ENCODE results near the gene DIP2C. TPM values are rescaled to one million over a fixed set of nuclear protein-coding genes. Genes with fewer than 3 reads are reported as not detected.

DIP2C gene, protein sequence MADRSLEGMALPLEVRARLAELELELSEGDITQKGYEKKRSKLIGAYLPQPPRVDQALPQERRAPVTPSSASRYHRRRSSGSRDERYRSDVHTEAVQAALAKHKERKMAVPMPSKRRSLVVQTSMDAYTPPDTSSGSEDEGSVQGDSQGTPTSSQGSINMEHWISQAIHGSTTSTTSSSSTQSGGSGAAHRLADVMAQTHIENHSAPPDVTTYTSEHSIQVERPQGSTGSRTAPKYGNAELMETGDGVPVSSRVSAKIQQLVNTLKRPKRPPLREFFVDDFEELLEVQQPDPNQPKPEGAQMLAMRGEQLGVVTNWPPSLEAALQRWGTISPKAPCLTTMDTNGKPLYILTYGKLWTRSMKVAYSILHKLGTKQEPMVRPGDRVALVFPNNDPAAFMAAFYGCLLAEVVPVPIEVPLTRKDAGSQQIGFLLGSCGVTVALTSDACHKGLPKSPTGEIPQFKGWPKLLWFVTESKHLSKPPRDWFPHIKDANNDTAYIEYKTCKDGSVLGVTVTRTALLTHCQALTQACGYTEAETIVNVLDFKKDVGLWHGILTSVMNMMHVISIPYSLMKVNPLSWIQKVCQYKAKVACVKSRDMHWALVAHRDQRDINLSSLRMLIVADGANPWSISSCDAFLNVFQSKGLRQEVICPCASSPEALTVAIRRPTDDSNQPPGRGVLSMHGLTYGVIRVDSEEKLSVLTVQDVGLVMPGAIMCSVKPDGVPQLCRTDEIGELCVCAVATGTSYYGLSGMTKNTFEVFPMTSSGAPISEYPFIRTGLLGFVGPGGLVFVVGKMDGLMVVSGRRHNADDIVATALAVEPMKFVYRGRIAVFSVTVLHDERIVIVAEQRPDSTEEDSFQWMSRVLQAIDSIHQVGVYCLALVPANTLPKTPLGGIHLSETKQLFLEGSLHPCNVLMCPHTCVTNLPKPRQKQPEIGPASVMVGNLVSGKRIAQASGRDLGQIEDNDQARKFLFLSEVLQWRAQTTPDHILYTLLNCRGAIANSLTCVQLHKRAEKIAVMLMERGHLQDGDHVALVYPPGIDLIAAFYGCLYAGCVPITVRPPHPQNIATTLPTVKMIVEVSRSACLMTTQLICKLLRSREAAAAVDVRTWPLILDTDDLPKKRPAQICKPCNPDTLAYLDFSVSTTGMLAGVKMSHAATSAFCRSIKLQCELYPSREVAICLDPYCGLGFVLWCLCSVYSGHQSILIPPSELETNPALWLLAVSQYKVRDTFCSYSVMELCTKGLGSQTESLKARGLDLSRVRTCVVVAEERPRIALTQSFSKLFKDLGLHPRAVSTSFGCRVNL (N-terminal part only)
- total RNA-seq (2014; rRNA removed; shearing (Covaris generic); ENCODE audit: low replicate concordance), result 10.7 and 10.9 TPM in 2 replicates

DNA sequence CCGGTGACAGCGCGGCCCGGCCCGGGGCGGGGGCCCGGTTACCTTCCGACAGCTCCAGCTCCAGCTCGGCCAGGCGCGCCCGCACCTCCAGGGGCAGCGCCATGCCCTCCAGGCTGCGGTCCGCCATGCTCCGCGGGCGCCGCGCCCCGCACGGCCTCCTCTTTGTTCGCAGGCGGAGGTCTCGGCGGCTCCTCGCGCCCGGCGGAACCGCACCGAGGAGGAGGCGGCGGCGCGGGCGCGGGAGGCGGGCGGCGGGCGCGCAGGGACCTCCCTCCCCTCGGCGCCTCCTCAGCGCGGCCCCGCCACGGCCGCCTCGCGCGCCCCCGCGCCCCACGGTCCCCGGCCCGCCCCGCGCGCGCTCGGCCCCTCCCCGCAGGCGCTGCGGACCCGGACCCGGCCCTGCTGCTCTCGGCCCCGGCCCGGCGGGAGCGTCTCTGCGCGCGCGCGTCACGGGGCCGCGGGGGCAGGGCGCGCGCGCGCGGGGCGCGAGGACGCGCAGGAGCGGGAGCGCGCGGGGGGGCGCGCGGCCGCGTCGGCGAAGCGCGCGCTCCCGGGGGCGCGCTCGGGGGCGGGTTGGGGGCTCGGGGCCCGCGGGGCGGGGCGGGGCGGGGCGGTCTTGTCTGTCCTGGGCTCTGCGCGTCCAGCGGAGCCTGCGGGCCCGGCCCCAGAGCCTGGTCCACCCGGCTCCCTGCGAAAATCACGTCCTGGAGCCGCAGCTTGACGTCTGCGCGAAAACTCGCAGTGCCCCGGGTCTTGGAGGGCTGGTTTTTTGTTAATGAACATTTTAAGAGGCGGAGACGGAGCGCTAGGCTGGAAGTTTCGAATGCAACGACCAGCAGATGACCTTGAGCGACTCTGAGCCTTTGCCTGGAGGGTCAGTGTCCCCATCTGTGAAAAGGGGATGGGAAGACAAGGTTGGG lies at the start of gene DIP2C:
DIP2C (minus strand) TSS at position 217 of the 920 bp plus-strand sequence; CDS start at position 127, 90 bp downstream.
- no peaks in the 10 kb centered on the region for H3K9me3 ChIP-seq
- peak; percentile 84 for DNase-seq
- H3K27me3 ChIP-seq, result no peaks in the 10 kb centered on the region
- H3K4me3 ChIP-seq, result peak within 1 kb of the TSS; percentile 92
- H3K36me3 ChIP-seq, result peaks cover 7% of the 10 kb centered on the region; the same call in 1 of the 2 replicates

DNA sequence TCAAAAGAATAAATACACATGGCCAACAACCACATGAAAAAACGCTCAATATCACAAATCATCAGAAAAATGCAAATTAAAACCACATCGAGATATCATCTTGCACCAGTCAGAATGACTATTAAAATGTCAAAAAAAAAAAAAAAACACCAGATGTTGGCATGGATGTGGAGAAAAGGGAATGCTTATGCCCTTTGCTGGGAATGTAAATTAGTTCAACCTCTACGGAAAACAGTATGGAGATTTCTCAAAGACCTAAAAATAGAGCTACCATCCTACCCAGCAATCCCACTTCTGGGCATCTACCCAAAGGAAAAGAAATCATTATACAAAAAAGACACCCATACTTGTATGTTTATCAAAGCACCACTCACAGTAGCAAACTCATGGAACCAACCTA lies 45.0 kb upstream of the DIP2C start:
- H3K36me3 ChIP-seq, result no peaks in the 10 kb centered on the region
- DNase-seq, result no peak
- H3K9me3 ChIP-seq, result peaks cover 3% of the 10 kb centered on the region; the same call in 1 of the 2 replicates
- peaks cover 17% of the 10 kb centered on the region for H3K27me3 ChIP-seq
- H3K4me3 ChIP-seq, result no peak overlapping the region

DNA sequence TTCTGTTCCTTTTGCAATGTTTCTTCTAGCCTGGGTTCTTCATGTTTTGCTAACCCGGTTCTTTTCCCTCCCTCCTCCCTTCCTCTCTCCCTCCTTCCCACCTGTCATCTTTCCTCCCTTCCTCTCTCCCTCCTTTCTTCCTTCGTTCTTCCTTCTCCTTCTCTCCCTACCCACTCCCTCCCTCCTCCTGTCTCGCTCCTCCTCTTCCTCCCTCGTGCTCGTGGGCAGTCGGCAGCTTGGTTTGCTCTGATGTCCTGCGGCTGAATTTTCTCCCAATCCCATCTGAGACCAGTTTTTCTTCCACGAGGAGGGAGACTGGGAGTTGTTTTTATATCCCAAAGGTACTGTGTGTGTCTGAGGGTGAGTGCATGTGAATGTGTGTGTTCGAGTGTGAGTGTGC lies 43.6 kb upstream of the DIP2C start:
- H3K9me3 ChIP-seq, result peaks cover 3% of the 10 kb centered on the region; the same call in 1 of the 2 replicates
- H3K36me3 ChIP-seq, result no peaks in the 10 kb centered on the region
- H3K4me3 ChIP-seq, result no peak overlapping the region
- DNase-seq, result no peak
- peaks cover 17% of the 10 kb centered on the region for H3K27me3 ChIP-seq

DNA sequence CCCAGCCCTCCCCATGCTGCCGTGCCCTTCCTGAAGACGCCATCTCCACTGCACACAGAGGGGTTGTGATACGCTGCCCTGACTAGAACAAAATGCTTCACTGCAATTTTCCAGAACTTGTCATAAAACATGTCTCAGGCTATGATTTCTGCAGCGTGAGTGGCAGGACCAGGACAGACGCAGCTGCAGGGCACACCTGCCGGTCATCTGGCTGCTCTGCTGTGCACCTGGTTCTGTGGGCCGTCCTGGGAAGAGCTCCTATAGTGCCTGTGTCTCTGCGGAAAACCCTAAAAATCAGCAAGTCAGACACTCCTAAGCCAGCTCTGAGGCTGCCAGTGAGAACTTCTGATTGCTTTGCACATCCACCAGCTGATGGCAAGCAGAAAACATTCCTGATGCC lies 39.7 kb upstream of the DIP2C start:
- no peak for DNase-seq
- Histone ChIP-seq H3K9me3 (no peaks in the 10 kb centered on the region), H3K36me3 (no peaks in the 10 kb centered on the region), H3K4me3 (no peak overlapping the region), H3K27me3 (peaks cover 17% of the 10 kb centered on the region)

DNA sequence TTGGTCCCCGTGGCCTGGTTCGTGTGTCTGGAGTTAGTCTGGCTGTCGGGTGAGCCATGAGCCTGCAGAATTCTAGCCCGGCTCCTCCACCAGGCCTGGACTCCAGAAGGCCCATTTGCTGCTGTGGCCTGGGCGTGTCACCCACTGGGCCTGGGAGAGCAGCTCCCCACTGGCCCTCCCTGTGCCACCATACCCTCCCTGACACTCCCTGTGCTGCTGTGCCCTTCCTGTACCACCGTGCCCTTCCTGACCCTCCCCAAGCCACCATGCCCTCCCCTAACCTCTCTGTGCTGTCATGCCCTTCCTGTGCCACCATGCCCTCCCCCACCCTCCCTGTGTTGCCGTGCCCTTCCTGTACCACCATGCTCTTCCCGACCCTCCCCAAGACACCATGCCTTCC lies 39.1 kb upstream of the DIP2C start:
- Histone ChIP-seq H3K36me3 (no peaks in the 10 kb centered on the region), H3K27me3 (peaks cover 13% of the 10 kb centered on the region), H3K4me3 (no peak overlapping the region), H3K9me3 (no peaks in the 10 kb centered on the region)
- no peak for DNase-seq

DNA sequence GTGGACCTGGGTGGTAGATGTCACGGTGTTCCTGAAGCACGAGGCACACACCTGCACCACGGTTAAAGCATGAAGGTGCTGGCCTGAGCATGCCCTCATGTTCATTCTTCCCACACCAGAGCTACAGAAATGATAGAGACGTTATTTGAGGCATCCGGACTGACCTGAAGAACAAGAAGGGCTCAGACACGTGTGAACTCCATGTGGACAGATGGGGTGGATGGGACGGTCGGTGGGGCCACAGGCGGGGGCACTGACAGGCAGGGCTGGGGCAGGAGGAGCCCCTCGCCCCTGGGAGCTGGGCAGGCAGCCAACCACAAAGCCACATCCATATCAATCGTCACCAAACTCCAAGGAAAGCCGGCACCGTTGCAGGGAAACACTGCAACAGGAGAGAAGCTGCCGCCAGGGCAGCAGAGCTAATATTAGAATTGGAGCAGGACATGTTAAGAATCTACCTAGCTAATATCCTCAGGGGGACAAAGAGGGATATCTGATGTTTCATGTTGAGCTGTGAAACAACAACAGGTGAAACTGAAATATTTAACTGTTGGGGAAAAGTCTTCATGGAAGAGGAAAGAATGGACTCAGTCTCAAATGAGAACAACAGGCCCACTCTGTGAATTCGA lies 37.8 kb upstream of the DIP2C start:
- Histone ChIP-seq H3K36me3 (no peaks in the 10 kb centered on the region), H3K9me3 (no peaks in the 10 kb centered on the region), H3K4me3 (no peak overlapping the region), H3K27me3 (peaks cover under 1% of the 10 kb centered on the region; the same call in 1 of the 2 replicates)
- DNase-seq, result no peak

DNA sequence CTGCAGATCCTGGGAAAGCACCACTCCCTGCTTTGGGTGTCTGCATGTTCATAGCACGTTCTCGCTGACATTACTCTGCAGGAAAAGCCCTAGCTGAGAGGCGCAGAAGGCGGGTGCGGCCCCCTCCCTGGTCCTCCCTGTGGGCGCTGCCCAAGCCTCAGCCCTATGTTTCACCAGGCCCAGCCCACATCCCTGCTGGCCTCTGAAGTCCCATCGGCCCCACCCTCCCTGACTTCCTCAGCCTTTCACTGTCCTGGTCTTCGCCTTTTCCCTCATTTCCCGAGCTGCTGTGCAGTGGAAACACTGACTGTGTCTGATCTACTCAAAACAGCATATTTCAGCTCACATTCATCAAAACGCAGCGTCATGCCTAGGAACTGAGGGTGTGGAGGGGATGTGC lies 36.3 kb upstream of the DIP2C start:
- no peaks in the 10 kb centered on the region for H3K27me3 ChIP-seq
- H3K36me3 ChIP-seq, result no peaks in the 10 kb centered on the region
- H3K4me3 ChIP-seq, result no peak overlapping the region
- no peaks in the 10 kb centered on the region for H3K9me3 ChIP-seq
- no peak for DNase-seq

DNA sequence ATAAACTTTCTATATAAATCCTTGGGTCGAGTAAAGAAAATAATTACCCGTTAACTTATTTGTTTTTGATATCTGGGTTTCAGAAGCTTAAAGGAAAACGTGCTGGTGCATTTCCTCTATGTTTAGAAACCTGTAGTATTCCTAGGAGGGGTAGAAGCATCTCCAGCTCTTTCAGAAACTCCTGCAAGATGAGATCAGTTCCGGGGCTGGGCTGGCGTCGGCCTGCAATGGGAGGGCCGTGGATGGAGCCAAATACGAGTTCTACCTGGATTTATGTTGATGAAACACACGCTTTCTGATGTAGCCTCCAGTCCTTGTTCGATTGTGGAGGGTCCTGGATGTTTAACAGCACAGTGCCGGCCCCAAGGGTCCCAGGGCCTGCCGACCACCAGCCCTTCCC lies 35.8 kb upstream of the DIP2C start:
- no peaks in the 10 kb centered on the region for H3K36me3 ChIP-seq
- no peaks in the 10 kb centered on the region for H3K27me3 ChIP-seq
- DNase-seq, result no peak
- H3K4me3 ChIP-seq, result no peak overlapping the region
- no peaks in the 10 kb centered on the region for H3K9me3 ChIP-seq

DNA sequence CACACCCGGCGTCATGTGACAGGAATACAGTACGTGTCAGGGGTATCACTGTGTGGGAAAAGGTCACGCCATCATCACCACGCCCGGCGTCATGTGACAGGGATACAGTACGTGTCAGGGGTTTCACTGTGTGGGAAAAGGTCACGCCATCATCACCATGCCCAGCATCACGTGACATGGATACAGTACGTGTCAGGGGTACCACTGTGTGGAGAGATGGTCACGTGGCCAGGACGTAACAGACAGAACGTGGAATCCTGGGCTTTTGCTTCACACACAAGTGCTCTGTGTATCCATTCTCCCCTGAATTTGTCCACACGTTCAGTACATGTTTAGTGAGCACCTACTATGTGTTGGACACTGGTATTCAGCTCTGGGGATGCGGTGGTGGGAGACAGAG lies 34.5 kb upstream of the DIP2C start:
- Histone ChIP-seq H3K36me3 (no peaks in the 10 kb centered on the region), H3K27me3 (no peaks in the 10 kb centered on the region), H3K4me3 (no peak overlapping the region), H3K9me3 (no peaks in the 10 kb centered on the region)
- no peak for DNase-seq

DNA sequence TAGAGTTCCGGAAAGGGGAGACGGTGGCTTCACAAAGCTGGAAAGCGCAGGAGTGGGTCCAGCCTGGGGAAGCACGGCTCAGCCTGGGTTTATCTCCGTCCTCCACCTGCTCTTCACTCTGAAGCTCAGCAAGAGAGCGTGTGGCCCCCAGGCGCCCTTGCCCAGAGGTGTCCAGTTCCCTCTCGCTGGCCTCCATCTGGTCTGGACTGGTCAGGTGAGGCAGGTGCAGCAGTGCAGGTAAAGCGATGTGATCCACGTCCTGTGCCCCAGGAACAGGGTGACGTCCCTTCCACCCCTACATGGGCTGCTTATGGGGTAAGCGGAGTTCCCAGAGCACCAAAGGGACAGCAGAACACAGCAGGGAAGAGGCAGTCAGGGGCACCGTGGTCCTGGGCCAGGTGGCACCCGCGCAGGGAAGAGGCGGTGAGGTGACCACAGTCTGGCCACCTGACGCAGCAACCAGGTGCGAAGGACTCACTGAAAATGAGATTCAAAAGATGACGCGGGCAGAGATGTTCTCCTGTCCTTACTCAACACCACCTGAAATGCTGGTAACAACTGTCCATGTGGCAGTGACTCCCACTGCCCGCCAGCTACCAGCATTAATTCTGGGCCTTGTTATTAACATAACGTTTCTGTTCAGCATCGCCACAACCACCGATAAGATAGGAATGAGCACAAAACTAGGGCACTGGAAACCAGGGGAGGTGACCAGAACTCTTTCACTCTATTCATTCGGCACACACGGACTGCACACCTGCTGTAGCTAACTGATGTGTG lies 33.0 kb upstream of the DIP2C start:
- no peaks in the 10 kb centered on the region for H3K36me3 ChIP-seq
- no peaks in the 10 kb centered on the region for H3K27me3 ChIP-seq
- no peak overlapping the region for H3K4me3 ChIP-seq
- no peak for DNase-seq
- no peaks in the 10 kb centered on the region for H3K9me3 ChIP-seq

DNA sequence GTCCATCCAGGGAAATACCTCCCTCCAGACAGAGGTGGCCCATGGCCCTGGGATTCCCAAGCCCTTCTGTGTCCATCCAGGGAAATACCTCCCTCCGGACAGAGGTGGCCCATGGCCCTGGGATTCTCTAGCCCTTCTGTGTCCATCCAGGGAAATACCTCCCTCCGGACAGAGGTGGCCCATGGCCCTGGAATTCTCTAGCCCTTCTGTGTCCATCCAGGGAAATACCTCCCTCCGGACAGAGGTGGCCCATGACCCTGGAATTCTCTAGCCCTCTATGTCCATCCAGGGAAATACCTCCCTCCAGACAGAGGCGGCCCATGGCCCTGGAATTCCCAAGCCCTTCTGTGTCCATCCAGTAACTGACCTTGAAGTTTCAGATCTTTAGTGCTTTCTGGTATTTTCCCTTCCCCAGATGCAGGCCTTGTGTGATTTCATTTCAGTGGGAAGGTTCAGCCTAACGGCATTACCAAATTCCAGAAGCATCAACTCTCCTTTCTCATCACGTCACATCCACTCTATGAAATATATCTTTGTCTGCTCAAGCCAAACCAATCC lies 28.8 kb upstream of the DIP2C start:
- no peak for DNase-seq
- no peaks in the 10 kb centered on the region for H3K27me3 ChIP-seq
- no peaks in the 10 kb centered on the region for H3K36me3 ChIP-seq
- peaks cover 7% of the 10 kb centered on the region; the same call in 1 of the 2 replicates for H3K9me3 ChIP-seq
- H3K4me3 ChIP-seq, result no peak overlapping the region

DNA sequence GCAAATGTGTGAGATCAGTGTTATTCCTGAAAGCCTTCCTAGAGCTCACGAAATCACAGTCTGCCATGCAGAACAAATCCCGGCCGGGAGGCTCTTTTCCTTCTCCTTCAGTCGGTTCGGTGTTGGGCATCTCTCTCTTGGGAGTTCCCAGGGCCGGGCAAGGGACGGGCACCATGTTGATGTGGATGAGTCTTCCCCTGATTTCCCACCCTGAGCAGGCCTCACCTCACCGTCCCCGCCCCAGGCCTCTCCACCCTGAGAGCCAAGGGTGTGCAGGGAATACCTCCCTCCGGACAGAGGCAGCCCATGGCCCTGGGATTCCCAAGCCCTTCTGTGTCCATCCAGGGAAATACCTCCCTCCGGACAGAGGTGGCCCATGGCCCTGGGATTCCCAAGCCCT lies 28.0 kb upstream of the DIP2C start:
- Histone ChIP-seq H3K27me3 (no peaks in the 10 kb centered on the region), H3K4me3 (no peak overlapping the region), H3K36me3 (no peaks in the 10 kb centered on the region), H3K9me3 (peaks cover 7% of the 10 kb centered on the region; the same call in 1 of the 2 replicates)
- no peak for DNase-seq

DNA sequence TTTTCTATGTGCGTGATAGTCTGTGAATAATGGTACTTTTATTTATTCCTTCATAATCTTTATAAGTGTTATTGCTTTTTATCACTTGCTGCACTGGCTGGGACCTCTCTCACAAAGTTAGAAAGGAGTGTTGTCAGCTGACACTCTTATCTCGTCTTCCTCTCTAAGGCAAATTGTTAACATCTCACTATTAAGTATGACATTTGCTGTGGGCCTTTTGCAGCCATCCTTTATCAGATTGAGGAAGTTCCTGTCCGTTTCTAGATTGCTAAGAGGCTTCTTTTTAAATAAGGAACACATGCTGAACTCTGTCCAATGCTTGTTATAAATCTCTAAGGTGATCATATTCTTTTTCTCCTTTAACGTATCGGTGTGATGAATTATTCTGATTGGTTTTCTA lies 27.4 kb upstream of the DIP2C start:
- Histone ChIP-seq H3K4me3 (no peak overlapping the region), H3K9me3 (peaks cover 7% of the 10 kb centered on the region; the same call in 1 of the 2 replicates), H3K27me3 (no peaks in the 10 kb centered on the region), H3K36me3 (no peaks in the 10 kb centered on the region)
- no peak for DNase-seq

DNA sequence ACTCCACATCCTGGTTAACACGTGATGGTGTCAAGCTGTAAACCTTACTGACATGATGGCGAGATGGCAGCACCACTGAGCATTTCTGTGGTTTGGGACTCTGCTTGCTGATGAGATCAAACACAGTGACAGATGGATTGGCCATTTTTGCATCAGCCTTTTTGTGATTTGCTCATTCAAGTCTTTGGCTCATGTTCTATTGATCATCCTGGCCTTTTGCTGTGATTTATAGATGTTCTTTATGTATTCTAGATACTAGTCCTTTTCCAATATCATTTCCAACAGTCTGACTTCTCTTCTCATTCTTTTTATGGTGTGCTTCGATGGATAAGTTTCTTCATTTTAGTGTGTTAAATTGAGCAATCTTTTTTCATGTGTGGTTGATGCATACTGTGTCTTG lies 24.7 kb upstream of the DIP2C start:
- Histone ChIP-seq H3K4me3 (no peak overlapping the region), H3K9me3 (peaks cover 7% of the 10 kb centered on the region; the same call in 1 of the 2 replicates), H3K27me3 (peaks cover 1% of the 10 kb centered on the region; the same call in 1 of the 2 replicates), H3K36me3 (no peaks in the 10 kb centered on the region)
- DNase-seq, result no peak

Measured in MG63 (cell line).